Coronary artery (tissue), 2 donors: Measurements from ENCODE around the gene P4HTM.

Source experiments
- DNase-seq: peaks from one replicate; pipeline ENCODE4 v3.0.0-alpha.2; 2017; ENCODE audit warnings: low spot score
- H3K27ac ChIP-seq, 2 donors: fragments of 200-600 bp; sonication (generic); one replicate each; pipeline ENCODE4 v1.5.1; 2016 to 2019
- H3K4me3 ChIP-seq: fragments of 200-600 bp; sonication (generic); 2 replicates; pipeline ENCODE4 v1.5.1; 2016; ENCODE audit warnings: mild to moderate bottlenecking, moderate library complexity
- TF ChIP-seq, protein P1 (sequence below): fragments of 200-600 bp; sonication (generic); IDR thresholded peaks from one replicate; pipeline ENCODE4 v1.5.1; 2019; ENCODE audit warnings: antibody characterized with exemption

Gene P4HTM

GRCh38 chr3:49009396-49009795, 19.4 kb downstream of the P4HTM start:
- TF ChIP-seq, protein P1, sequence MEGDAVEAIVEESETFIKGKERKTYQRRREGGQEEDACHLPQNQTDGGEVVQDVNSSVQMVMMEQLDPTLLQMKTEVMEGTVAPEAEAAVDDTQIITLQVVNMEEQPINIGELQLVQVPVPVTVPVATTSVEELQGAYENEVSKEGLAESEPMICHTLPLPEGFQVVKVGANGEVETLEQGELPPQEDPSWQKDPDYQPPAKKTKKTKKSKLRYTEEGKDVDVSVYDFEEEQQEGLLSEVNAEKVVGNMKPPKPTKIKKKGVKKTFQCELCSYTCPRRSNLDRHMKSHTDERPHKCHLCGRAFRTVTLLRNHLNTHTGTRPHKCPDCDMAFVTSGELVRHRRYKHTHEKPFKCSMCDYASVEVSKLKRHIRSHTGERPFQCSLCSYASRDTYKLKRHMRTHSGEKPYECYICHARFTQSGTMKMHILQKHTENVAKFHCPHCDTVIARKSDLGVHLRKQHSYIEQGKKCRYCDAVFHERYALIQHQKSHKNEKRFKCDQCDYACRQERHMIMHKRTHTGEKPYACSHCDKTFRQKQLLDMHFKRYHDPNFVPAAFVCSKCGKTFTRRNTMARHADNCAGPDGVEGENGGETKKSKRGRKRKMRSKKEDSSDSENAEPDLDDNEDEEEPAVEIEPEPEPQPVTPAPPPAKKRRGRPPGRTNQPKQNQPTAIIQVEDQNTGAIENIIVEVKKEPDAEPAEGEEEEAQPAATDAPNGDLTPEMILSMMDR = no peak
- DNase-seq = no peak
- Histone ChIP-seq H3K4me3 (no peak overlapping the region), H3K27ac (no peak overlapping the region)

DNA sequence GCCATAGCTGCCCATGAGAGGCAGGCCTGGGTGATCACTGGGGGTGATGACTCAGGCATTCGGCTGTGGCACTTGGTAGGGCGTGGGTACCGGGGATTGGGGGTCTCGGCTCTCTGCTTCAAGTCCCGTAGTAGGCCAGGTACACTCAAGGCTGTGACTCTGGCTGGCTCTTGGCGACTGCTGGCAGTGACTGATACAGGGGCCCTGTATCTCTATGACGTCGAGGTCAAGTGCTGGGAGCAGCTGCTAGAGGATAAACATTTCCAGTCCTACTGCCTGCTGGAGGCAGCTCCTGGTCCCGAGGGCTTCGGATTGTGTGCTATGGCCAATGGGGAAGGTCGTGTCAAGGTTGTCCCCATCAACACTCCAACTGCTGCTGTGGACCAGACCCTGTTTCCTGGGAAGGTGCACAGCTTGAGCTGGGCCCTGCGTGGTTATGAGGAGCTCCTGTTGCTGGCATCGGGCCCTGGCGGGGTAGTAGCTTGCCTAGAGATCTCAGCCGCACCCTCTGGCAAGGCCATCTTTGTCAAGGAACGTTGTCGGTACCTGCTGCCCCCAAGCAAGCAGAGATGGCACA, 22.5 kb downstream of the P4HTM start:
- Histone ChIP-seq H3K4me3 (no peak overlapping the region), H3K27ac (no peak overlapping the region)
- TF ChIP-seq, protein P1 = no peak
- DNase-seq = no peak

GRCh38 chr3:49013113-49013737, 23.2 kb downstream of the P4HTM start:
- H3K4me3 ChIP-seq = no peak overlapping the region
- TF ChIP-seq, protein P1 = no peak
- DNase-seq = no peak
- H3K27ac ChIP-seq = no peak overlapping the region

DNA sequence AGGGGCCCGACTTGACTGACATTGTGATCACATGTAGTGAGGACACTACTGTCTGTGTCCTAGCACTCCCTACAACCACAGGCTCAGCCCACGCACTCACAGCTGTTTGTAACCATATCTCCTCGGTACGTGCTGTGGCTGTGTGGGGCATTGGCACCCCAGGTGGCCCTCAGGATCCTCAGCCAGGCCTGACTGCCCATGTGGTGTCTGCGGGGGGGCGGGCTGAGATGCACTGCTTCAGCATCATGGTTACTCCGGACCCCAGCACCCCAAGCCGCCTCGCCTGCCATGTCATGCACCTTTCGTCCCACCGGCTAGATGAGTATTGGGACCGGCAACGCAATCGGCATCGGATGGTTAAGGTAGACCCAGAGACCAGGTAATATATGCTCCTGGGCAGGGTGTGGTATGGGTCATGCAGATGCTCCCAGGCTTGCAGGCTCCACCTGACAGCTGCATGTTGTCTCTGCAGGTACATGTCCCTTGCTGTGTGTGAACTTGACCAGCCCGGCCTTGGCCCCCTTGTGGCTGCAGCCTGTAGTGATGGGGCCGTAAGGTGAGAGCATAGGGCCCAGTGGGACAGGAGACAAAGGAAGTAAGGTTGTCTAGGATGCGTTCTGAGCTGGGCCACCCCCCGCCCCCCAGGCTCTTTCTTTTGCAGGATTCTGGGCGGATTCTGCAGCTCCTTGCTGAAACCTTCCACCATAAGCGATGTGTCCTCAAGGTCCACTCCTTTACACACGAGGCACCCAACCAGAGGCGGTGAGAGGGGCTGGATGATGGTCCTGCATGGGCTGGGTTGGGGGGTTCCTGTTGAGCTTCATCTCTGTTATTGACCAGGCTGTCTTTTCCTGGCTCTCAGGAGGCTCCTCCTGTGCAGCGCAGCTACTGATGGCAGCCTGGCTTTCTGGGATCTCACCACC, 24.0 kb downstream of the P4HTM start:
- no peak overlapping the region for H3K27ac ChIP-seq
- TF ChIP-seq, protein P1 = no peak
- H3K4me3 ChIP-seq = no peak overlapping the region
- DNase-seq = no peak

DNA sequence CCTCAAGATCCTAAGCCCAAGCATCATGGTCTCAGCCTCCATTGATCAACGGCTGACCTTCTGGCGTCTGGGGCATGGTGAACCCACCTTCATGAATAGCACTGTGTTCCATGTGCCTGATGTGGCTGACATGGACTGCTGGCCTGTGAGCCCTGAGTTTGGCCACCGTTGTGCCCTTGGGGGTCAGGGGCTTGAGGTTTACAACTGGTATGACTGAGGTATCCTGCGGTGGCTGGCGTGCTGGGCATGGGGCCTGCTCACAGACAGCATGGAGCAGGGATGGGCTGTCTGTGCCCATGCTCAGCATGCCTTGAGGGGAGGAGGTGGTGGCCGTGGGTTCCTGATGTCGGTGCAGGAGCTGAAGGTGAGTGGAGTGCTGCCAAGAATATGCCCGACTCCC, 25.0 kb downstream of the P4HTM start:
- TF ChIP-seq, protein P1 = no peak
- DNase-seq = no peak
- no peak overlapping the region for H3K4me3 ChIP-seq
- H3K27ac ChIP-seq = no peak overlapping the region

DNA sequence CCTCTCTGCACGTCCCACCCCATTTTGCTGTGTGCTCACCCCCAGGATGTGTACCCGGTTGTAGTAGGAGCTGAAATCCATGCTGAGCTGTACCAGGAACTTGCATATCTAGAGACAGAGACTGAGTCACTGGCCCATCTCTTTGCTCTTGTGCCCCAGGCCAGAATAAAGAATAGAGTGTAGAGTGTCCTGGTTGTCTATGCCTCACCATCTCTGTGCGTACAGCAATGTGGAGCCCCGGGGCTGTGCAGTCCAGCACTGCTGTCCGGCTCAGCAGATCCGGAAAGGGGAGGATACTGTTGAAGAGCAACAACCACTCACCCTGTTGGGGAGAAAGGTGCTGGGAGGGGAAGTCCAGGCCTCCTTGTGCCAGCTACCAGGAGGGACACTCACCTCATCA, 25.7 kb downstream of the P4HTM start:
- Histone ChIP-seq H3K4me3 (no peak overlapping the region), H3K27ac (no peak overlapping the region)
- DNase-seq = no peak
- TF ChIP-seq, protein P1 = no peak
